ENCODE measurements around the gene WNT5B.

Gene WNT5B

GRCh38 chr12:1656902-1657301 lies 27.9 kb downstream of the WNT5B start:
- DNase-seq: no peak

- no peak for DNase-seq
Observed at GRCh38 chr12:1657688-1658087, 28.7 kb downstream of the WNT5B start.

GRCh38 chr12:1660304-1661187 lies 31.5 kb downstream of the WNT5B start:
- no peak for DNase-seq

- DNase-seq: peak; percentile 67 to 81
Observed at GRCh38 chr12:1661553-1662335, 32.7 kb downstream of the WNT5B start.

- peak; percentile 15 to 50 for DNase-seq
Observed at GRCh38 chr12:1662761-1663439, 33.9 kb downstream of the WNT5B start.

GRCh38 chr12:1663440-1664132 lies 34.6 kb downstream of the WNT5B start:
- no peak for DNase-seq

- no peak for DNase-seq
Observed at GRCh38 chr12:1665366-1665765, 36.3 kb downstream of the WNT5B start.

GRCh38 chr12:1666215-1666614 lies 37.2 kb downstream of the WNT5B start:
- DNase-seq: no peak

GRCh38 chr12:1666685-1667162 lies 37.7 kb downstream of the WNT5B start:
- DNase-seq: no peak

- no peak for DNase-seq
Observed at GRCh38 chr12:1668833-1669543, 40.0 kb downstream of the WNT5B start.

GRCh38 chr12:1670358-1671268 lies 41.6 kb downstream of the WNT5B start:
- DNase-seq: no peak

- no peak for DNase-seq
Observed at GRCh38 chr12:1676043-1676442, 47.0 kb downstream of the WNT5B start.

- DNase-seq: no peak
Observed at GRCh38 chr12:1680804-1681492, 51.9 kb downstream of the WNT5B start.

- no peak for DNase-seq
Observed at GRCh38 chr12:1681493-1681807, 52.4 kb downstream of the WNT5B start.

- DNase-seq: no peak
Observed at GRCh38 chr12:1688086-1688710, 59.2 kb downstream of the WNT5B start.

GRCh38 chr12:1690578-1691122 lies 61.6 kb downstream of the WNT5B start, which contains the start of gene ADIPOR2:
Gene ADIPOR2 (plus strand): TSS chr12:1691070. CDS start chr12:1754344, 63,274 bp downstream.
- DNase-seq: peak; percentile 93 to 97

- peak in 1 of 2 experiments; percentile 49 for DNase-seq
Observed at GRCh38 chr12:1691123-1692007, 62.3 kb downstream of the WNT5B start.

GRCh38 chr12:1692226-1692625 lies 63.2 kb downstream of the WNT5B start:
- DNase-seq: no peak

Data from NCI-H524 (cell line).